IMR-90 (cell line): ENCODE results near the gene CROT.

Experiments used
- CEBPB ChIP-seq: IDR thresholded peaks from 2 replicates; pipeline ENCODE4 v1.6.1; 2012; ENCODE audit warnings: low read depth, low read length, improper control_type of control experiment
- FOS ChIP-seq: fragments of 150-350 bp; IDR thresholded peaks from 2 replicates; pipeline ENCODE4 v1.6.1; 2016; ENCODE audit warnings: low read depth, low read length
- POLR2A ChIP-seq: IDR thresholded peaks from 2 replicates; pipeline ENCODE4 v1.6.1; 2012; ENCODE audit warnings: mild to moderate bottlenecking, low read depth, low read length
- TF ChIP-seq, protein P1 (sequence below): fragments of 150-350 bp; IDR thresholded peaks from 2 replicates; pipeline ENCODE4 v1.6.1; 2017; ENCODE audit warnings: mild to moderate bottlenecking, antibody characterized with exemption, low read length, low read depth
- TF ChIP-seq, protein P2 (sequence below): conservative IDR thresholded peaks from 2 replicates; pipeline ENCODE4 v1.5.1; 2012; ENCODE audit warnings: mild to moderate bottlenecking, low read depth, low read length, improper control_type of control experiment

DNA sequence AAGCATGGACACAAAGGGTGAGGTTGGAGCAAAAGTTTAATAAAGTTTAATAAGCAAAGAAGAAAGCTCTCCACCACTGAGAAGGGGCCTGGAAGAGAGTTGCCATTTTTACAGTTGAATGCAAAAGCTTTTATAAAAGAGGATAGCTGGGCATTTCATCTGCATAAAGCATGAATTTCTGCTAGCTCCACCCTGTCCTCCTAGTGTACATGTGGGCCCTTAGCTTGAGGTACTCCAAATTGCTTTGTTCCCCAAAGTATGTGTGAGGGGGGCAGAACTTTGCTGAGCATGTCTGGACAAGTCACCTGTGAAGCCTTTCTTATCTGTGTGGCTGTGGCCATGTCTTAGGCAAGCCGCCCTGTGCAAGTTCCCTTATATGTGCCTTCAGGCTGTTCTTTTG lies 22.6 kb upstream of the CROT start:
- TF ChIP-seq POLR2A (no peak), FOS (no peak), CEBPB (no peak)
- TF ChIP-seq, protein P1, sequence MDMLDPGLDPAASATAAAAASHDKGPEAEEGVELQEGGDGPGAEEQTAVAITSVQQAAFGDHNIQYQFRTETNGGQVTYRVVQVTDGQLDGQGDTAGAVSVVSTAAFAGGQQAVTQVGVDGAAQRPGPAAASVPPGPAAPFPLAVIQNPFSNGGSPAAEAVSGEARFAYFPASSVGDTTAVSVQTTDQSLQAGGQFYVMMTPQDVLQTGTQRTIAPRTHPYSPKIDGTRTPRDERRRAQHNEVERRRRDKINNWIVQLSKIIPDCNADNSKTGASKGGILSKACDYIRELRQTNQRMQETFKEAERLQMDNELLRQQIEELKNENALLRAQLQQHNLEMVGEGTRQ: no peak
- TF ChIP-seq, protein P2, sequence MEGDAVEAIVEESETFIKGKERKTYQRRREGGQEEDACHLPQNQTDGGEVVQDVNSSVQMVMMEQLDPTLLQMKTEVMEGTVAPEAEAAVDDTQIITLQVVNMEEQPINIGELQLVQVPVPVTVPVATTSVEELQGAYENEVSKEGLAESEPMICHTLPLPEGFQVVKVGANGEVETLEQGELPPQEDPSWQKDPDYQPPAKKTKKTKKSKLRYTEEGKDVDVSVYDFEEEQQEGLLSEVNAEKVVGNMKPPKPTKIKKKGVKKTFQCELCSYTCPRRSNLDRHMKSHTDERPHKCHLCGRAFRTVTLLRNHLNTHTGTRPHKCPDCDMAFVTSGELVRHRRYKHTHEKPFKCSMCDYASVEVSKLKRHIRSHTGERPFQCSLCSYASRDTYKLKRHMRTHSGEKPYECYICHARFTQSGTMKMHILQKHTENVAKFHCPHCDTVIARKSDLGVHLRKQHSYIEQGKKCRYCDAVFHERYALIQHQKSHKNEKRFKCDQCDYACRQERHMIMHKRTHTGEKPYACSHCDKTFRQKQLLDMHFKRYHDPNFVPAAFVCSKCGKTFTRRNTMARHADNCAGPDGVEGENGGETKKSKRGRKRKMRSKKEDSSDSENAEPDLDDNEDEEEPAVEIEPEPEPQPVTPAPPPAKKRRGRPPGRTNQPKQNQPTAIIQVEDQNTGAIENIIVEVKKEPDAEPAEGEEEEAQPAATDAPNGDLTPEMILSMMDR: no peak
